ENCODE measurements around the gene SLFNL1. TPM values are rescaled to one million over a fixed set of nuclear protein-coding genes. Genes with fewer than 3 reads are reported as not detected.

The SLFNL1 gene
- total RNA-seq (2014; rRNA removed; shearing (Covaris generic)), result not detected in 2 replicates

GRCh38 chr1:41021526-41022308 lies at the start of gene SLFNL1:
TSS of gene SLFNL1 (minus strand) at chr1:41021725. CDS start at chr1:41020660, 1,065 bp downstream.
- peak; percentile 52 for DNase-seq (ENCODE audit: low read depth)

DNA sequence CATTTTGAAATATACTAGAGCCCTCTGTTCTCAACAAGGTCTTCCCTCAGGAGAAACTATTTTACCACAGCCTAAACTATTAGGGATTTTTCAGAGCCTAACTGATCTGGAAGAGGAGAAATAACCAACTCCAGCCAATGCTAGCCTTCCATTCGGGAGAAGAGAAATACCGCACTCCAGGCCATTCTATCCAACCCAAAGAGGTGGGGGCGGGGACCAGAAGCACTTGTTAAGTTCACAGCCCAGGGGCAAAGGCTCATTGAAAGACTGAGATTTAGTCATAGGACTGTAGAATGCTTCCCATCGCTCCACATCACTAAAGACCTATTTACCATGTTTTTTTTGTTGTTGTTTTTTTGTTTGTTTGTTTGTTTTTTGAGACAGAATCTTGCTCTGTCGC lies 35.4 kb upstream of the SLFNL1 start:
- no peak for DNase-seq (ENCODE audit: low read depth)

GRCh38 chr1:41053316-41053715 lies 31.8 kb upstream of the SLFNL1 start:
- DNase-seq (ENCODE audit: low read depth), result no peak

DNA sequence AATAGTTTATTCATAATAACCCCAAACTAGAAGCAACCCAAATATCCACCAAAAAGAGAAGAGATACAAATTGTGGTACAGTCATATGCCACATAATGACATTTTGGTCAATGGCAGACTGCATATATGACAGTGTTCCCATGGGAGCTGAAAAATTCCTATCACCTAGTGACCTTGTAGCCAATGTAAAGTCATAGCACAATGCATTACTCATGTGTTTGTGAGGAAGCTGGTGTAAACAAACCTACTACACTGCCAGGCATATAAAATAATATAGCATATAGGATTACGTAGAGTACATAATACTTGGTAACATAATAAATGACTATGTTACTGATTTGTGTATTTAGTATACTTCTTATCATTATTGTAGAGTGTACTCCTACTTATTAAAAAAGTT lies 29.5 kb upstream of the SLFNL1 start:
- no peak for DNase-seq (ENCODE audit: low read depth)

- no peak for DNase-seq (ENCODE audit: low read depth)
Observed at GRCh38 chr1:41048540-41048939, 27.0 kb upstream of the SLFNL1 start.

GRCh38 chr1:41046347-41046775 lies 24.8 kb upstream of the SLFNL1 start:
- DNase-seq (ENCODE audit: low read depth), result no peak

- DNase-seq (ENCODE audit: low read depth), result no peak
Observed at GRCh38 chr1:41045740-41046139, 24.2 kb upstream of the SLFNL1 start.

DNA sequence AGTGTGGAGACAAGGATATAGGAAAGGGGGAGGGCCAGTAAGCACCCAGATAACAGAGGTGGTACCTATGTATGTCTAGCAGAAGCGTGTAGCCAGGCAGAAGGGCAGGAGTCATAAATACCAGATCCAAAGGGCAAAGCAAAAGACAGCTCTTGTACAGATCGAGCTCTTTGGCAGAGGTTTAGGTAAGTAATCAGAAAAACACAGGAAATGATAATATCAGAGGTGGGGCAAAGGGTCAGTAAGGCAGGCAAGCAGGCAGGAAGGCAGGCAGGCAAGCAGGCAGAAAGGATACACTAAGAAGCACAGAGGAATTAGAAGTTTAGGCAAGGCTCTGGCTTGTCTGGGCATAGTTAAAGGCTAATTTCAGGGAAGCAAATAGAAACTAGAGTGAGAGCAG lies 22.7 kb upstream of the SLFNL1 start:
- DNase-seq (ENCODE audit: low read depth), result no peak

DNA sequence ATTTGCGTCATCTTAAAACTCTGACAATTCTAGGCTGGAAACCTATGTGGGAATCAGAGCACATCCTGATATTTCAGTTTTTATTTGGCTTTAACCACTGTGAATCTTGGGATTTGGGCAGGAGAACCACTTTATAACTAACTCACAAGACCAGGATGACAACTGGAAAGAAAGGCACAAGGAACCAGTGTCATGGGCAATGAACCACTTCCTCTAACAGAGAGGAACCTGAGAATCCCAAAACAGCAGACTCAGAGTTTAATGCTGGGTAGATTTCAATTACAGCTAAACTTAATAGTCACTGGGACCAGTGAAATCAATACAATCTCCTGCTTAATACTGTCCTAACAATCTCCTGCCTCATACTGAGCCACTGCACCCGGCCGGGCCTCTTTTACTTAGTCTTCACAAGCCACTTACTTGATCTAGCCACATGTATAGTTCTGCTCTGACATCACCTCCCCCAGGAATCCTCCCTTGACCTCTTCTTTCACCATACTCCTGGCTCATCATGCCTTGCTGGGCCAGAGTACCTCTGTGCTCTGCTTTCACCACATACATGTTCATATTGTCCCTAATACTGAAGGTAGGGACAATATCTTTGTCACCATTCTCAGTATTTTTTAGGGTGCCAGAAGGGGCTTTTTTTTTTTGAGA lies 20.2 kb upstream of the SLFNL1 start:
- DNase-seq (ENCODE audit: low read depth), result no peak

GRCh38 chr1:41038110-41038509 lies 16.6 kb upstream of the SLFNL1 start:
- no peak for DNase-seq (ENCODE audit: low read depth)

DNA sequence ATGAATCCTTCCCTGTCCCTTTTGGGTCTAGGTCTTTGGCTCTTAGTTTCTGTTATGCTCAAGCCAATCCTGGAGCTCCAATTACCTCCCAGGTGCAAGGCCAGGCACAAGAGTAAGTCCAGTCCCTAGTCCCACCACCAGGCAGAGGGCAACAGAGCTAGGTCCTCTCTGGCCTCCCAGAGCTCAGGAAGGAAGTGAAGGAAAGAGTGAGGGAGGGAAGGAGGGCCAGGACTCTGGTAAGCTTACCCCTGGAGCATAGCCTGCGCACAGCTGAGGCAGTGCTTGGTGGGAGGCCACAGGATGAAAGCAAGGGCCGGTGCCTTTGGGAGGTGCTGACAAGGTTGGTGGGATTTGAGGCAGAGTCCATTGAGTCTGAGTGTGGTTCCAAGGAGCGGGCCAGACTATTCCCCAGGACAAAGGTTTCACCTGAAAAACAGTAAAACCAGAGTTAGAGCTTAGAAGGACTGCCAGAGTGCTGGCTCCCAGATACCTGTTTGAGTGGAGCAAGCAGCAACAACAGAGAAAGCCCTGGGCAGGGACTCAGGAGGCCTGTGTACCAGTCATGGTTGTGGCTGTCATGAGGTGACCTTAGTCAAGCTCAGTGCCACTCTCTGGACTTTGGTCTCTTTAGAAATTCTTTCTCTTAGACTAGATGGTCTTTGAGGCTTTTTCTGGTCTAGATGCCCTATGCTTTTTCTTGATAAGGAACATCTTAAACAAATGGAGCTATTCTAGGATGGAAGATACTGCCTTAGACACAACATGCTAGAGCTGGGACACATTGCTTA lies 15.8 kb upstream of the SLFNL1 start:
- DNase-seq (ENCODE audit: low read depth), result no peak

DNA sequence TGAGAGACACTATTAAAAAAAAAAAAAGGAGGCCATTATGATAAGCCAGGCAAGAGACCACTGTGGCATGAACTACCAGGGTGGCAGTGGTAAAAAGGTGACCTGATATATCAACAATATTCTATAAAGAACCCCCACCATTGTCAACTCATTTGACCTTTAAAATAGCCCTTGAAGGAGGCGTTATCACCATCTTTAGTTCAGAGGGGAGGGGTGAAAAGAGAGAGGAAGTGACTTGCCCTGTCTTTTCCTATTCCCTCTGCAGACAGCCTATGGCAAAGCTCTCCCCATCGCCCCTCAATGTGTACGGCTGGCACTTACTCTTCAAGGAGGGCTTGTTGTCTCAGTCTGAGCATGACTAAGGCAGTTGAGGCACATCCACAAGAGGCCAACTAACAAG lies 11.7 kb upstream of the SLFNL1 start:
- no peak for DNase-seq (ENCODE audit: low read depth)

- no peak for DNase-seq (ENCODE audit: low read depth)
Observed at GRCh38 chr1:41032147-41032546, 10.6 kb upstream of the SLFNL1 start.

DNA sequence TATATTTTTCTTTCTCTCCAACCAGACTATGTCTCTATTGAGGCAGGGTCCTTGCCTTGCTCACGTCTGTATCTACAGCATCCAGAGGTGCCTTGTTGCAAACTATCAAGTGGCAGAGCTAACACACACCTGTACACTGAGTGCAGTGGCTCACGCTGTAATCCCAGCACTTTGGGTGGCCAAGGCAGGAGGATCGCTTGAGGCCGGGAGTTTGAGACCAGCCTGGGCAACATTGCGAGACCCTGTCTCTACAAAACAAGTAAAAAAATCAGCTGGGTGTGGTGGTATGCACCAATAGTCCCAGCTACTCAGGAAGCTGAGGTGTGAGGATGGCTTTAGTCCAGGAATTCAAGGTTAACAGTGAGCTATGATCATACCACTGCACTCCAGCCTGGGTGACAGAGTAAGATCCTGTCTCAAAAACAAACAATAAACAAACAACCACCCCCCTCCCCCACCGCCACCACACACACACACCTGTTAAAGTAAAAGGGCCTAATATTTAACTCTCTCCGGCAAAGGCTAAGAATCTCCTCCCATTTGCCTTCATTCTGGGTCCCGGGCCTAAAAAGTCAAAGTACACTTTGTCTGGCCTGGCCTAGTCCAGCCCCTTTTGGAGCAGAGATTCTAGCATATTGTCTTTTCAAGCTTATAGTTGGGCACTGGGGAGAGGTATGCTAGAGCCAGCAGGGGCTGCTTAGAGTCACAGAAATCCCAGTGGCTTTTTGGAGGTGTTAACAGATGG lies 9.5 kb upstream of the SLFNL1 start:
- no peak for DNase-seq (ENCODE audit: low read depth)

GRCh38 chr1:41028034-41028642 lies 6.6 kb upstream of the SLFNL1 start:
- DNase-seq (ENCODE audit: low read depth), result no peak

DNA sequence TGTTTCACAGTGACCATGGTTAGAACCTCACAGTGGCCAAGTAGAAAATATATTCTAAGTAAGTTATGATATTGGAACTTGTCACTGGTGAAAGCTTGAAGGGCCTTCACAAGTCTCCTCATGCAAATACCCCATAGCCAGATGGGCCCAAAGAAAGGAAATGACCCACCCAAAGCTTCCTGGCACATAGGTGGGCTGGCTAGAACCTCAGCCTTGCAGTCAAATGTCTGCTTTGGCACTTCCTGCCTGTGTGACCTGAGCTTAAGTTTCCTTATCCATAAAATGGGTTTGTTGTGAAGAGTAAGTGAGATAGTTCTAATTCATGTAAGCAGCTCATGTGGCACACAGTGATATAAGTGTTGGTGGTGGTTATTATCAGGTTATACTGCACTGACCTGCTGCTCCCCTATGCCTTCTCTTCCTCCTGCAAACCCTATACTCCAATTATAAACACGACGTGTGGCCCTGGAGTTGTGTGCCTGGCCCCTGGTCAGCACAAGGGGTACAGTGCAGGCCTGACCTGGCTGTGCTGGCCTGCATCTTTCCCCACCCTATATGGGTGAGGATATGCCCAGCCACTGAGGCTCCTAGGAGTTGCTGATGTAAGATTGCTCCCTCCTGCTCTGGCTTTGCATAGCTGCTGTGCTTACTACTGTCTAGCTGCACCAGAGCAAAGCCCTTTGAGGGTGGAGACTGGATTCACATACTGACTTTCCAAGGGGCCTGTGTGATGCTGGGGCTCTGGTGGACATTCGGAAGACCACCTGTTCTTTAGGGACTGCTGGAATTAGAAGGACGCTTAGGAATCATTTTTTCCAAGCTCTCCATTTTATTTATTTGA lies 4.7 kb upstream of the SLFNL1 start:
- DNase-seq (ENCODE audit: low read depth), result no peak

DNA sequence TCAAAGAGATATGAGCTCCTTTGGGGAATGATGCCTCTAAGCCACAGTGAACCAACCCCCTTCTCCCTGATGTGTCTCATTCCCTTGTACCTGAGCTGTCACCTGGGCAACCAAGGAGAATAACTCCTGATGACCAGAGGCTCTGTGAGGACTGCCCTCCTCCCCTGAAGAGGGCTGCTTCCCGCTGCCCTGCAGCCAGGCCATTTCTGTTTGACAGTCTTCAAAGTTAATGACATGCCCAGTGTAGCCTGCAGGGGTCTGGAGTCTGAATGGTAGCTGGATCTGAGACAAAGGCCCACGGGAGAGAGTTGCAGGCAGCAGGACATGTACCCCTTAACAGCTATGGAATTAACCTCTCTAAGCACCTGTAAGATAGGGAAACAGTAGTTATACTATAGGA lies 3.4 kb upstream of the SLFNL1 start:
- DNase-seq (ENCODE audit: low read depth), result no peak

DNA sequence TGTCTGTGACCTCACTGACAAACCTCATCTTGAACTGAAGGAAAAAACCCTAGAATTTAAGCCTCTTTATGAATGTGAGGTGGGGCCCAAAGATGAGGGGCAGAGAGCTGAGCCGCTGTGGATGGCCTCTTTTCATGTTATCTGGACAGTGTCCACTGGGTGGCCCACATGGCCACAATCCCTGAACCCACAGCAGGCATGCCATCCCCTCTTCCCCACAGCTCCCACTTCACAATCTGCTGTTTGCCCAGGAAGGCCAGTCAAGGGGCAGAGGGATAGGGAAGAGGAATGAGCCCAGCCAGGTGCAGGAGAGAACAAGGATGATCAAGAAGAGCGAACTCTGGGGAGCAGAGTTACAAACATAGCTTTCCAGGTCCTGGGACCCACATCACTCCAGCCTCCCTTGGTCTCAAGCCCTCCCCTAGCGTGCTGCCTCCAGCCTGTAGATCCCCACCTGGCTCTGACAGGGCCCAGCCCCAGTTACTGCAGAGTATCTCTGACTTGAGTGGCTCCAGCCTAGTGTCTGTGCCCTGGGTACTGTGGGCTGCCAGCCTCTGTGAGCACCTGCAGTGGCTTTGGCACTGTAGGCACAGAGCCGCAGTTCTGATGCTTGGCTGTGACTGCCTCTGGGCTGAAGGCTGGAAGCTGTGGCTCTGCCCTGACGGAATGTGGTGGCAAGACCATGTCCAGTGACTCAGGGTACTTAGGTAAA lies 1.9 kb upstream of the SLFNL1 start:
- DNase-seq (ENCODE audit: low read depth), result no peak

DNA sequence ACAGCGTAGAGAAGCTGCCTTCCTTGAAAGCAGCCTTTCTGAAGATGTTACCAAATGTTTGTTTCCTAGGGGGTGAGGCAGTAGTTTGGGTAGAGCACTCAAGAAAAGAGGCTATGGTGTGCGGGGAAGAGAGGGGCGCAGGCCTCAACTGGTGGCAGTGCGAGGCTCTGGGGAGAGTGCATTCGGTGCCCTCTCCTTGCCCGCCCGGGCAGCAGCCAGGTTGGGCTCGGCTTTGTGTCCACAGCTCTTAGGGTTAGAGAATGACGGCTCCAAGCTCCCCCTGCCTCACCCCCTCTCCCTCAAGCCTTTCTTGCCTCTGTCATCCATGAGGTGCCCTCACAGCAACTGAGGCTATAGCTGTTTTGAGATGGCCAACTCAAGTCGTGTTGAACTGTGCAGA lies 899 bp upstream of the SLFNL1 start:
- no peak for DNase-seq (ENCODE audit: low read depth)

DNA sequence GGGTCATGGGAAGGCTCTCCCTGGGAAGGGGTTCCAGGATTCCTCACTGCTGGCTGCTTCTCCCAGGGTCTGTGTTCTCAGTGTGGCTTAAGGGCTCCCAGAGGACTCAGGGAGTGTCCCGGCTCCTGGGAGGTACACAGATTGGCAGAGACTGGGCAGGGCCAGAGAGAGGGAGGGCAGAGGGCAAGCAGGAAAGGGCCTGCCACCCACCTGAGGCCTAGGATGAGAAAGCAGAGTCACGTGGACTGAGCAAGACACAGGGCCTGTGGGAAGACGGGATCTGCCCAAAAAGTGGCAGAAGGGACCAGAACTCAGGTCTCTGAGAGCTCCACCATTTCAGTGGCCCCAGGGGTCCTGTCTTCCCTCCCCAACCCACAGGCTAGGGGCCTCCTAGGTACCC lies 871 bp downstream of the SLFNL1 start:
- DNase-seq (ENCODE audit: low read depth), result no peak
